ENCODE data around the gene C9orf85. TPM values are rescaled to one million over a fixed set of nuclear protein-coding genes. Genes with fewer than 3 reads are reported as not detected.

C9orf85 gene
- total RNA-seq, 1 experiment from 2014 or later, result 14.4 TPM

DNA sequence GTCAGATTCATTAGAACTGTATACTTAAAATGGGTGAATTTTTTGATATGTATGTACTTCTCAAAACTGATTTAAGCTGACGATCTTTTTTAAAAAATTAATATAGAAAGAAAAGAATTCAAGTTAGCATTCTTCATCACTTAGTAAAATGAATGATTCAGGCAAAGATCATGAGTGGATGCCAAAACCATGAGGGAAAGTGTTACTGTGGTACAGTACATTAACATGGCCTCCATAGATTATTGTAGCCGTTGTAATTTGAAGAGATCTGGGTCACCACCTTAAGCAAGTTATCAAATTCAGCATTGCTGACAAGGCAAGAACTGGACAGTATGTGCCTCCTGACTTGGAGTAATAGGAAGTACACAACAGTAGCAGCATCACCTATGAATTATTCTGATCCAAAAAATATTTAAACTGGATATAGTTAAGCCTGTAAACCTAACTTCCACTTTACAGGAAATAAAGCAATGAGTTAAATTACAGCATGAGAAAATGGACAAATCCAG lies 29.7 kb downstream of the C9orf85 start:
- H3K79me1 ChIP-seq (ENCODE audit: insufficient read depth, low read depth, low read length, poor library complexity, severe bottlenecking), result no peaks in the 10 kb centered on the region
- no peaks in the 10 kb centered on the region; the same call in 1 of the 2 replicates for H3K4me1 ChIP-seq (ENCODE audit: insufficient read depth, low read length)
- H4K8ac ChIP-seq (replicated peaks; ENCODE audit: insufficient read length, low read depth, low read length), result no peak overlapping the region
- no peak overlapping the region for H3K4ac ChIP-seq (ENCODE audit: low read depth, low read length)
- Mint-ChIP-seq H3K9me3 (no peaks in the 10 kb centered on the region), H3K27ac (0 out of 7 replicates have a peak overlapping the region, but pooled peaks of 1 of the 3 experiments have one; percentile 29), H3K4me3 (no peak overlapping the region), H3K4me1 (peaks cover 24 to 40% of the 10 kb centered on the region in 2 experiments), H3K27me3 (ENCODE audit: low read depth) (no peaks in the 10 kb centered on the region), H3K36me3 (ENCODE audit: insufficient read depth in 1 of 3, low read depth in 3 of 3) (no peaks in the 10 kb centered on the region)
- H3K27ac ChIP-seq (ENCODE audit: insufficient read length, low read depth, low read length), result no peak overlapping the region
- no peak overlapping the region for H3K18ac ChIP-seq (ENCODE audit: insufficient read length, low read depth, low read length)
- no peak overlapping the region for H2BK20ac ChIP-seq (ENCODE audit: low read depth, low read length, poor library complexity, severe bottlenecking)
- no peak overlapping the region for H3T11ph ChIP-seq (ENCODE audit: low read length)
- no peak overlapping the region for H2BK120ac ChIP-seq (ENCODE audit: low read depth, low read length, poor library complexity, severe bottlenecking)
- DNase-seq, result no peak
- no peak overlapping the region for H2AFZ ChIP-seq (ENCODE audit: low read length)
- H2AK5ac ChIP-seq (ENCODE audit: insufficient read length, low read length), result no peak overlapping the region
- H3K56ac ChIP-seq (ENCODE audit: insufficient read length, low read depth, low read length), result no peak overlapping the region
- H3K79me2 ChIP-seq (ENCODE audit: insufficient read depth, low read length), result peaks cover 2% of the 10 kb centered on the region; the same call in 1 of the 2 replicates
- no peak overlapping the region for H2BK5ac ChIP-seq (ENCODE audit: insufficient read length, low read length)
- no peaks in the 10 kb centered on the region for H4K20me1 ChIP-seq (ENCODE audit: control insufficient read depth, insufficient read depth, insufficient read length)
- no peak overlapping the region for H4K5ac ChIP-seq (ENCODE audit: insufficient read length, low read depth, low read length)
- WGBS (ENCODE audit: extremely low coverage, insufficient read length, low lambda C conversion rate), result no CpG with 5 or more reads among the region's 2 CpGs
- H4K91ac ChIP-seq (ENCODE audit: insufficient read length, low read depth, low read length), result no peak overlapping the region
- H2BK12ac ChIP-seq (ENCODE audit: insufficient read length, low read depth, low read length), result no peak overlapping the region
- H3K4me2 ChIP-seq (ENCODE audit: insufficient read depth, insufficient read length, low read length), result no peak overlapping the region
- H2BK15ac ChIP-seq (ENCODE audit: low read depth, low read length), result no peak overlapping the region
- H3K9me3 ChIP-seq (ENCODE audit: control insufficient read depth, low read depth, low read length), result no peaks in the 10 kb centered on the region
- no peak overlapping the region for H3K23ac ChIP-seq (ENCODE audit: insufficient read length, low read depth, low read length)
- no peaks in the 10 kb centered on the region for H3K27me3 ChIP-seq (ENCODE audit: insufficient read depth, low read length)
- no peak overlapping the region for H3K9ac ChIP-seq (ENCODE audit: extremely low read depth, insufficient read length, low read length)
- TF ChIP-seq, protein P1, sequence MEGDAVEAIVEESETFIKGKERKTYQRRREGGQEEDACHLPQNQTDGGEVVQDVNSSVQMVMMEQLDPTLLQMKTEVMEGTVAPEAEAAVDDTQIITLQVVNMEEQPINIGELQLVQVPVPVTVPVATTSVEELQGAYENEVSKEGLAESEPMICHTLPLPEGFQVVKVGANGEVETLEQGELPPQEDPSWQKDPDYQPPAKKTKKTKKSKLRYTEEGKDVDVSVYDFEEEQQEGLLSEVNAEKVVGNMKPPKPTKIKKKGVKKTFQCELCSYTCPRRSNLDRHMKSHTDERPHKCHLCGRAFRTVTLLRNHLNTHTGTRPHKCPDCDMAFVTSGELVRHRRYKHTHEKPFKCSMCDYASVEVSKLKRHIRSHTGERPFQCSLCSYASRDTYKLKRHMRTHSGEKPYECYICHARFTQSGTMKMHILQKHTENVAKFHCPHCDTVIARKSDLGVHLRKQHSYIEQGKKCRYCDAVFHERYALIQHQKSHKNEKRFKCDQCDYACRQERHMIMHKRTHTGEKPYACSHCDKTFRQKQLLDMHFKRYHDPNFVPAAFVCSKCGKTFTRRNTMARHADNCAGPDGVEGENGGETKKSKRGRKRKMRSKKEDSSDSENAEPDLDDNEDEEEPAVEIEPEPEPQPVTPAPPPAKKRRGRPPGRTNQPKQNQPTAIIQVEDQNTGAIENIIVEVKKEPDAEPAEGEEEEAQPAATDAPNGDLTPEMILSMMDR (conservative IDR thresholded peaks at IDR 0.05), result no peak
- H3K23me2 ChIP-seq (ENCODE audit: insufficient read length, low read depth, low read length, poor library complexity, severe bottlenecking), result no peaks in the 10 kb centered on the region
- H3K14ac ChIP-seq (ENCODE audit: insufficient read depth, low read length), result no peak overlapping the region

Measured in H9 (cell line).